Stimulated activated CD4-positive, alpha-beta T cell treated with anti-CD3 and anti-CD28 coated beads, Interleukin-4, amount 100 ng/mL, for 24 hours (primary cell): Measurements from ENCODE around the gene TMCO2.
"Not testable (repeated sequence)": the region's sequence is repeated elsewhere in the genome, so short reads cannot be mapped to it uniquely, and the experiment has no call there.

Experiments used
- DNase-seq: peaks from one replicate; pipeline ENCODE4 v3.0.0-alpha.2; 2020

TMCO2 gene

GRCh38 chr1:40247655-40248054, at the start of gene TMCO2:
TSS of gene TMCO2 (plus strand) at chr1:40247937. CDS start at chr1:40247994, 57 bp downstream.
- no peak for DNase-seq

DNA sequence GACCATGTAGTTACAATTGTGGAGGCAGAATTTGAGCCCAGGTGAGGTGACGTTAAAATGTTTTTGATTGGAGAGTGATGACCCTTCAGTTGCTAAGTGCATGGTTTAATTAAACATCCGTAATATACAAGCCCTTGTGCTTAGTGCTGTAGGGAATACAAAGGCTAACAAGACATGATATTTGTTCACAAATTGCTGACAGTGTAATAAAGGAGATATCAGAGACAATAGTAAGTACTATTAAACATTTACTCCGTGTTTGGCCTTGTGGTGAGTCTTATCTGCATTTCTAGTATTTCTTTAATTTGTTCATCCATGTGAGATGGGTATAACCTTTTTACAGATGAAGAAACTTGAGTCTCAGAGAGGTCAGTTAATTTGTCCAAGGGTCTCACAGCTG, 48.6 kb upstream of the TMCO2 start:
- DNase-seq, result no peak

GRCh38 chr1:40204856-40205255, 42.9 kb upstream of the TMCO2 start:
- DNase-seq, result no peak

GRCh38 chr1:40210511-40211204, 37.1 kb upstream of the TMCO2 start:
- DNase-seq, result no peak

GRCh38 chr1:40218333-40218732, 29.4 kb upstream of the TMCO2 start:
- no peak for DNase-seq

GRCh38 chr1:40221471-40221905, 26.2 kb upstream of the TMCO2 start:
- DNase-seq, result not testable (repeated sequence)

DNA sequence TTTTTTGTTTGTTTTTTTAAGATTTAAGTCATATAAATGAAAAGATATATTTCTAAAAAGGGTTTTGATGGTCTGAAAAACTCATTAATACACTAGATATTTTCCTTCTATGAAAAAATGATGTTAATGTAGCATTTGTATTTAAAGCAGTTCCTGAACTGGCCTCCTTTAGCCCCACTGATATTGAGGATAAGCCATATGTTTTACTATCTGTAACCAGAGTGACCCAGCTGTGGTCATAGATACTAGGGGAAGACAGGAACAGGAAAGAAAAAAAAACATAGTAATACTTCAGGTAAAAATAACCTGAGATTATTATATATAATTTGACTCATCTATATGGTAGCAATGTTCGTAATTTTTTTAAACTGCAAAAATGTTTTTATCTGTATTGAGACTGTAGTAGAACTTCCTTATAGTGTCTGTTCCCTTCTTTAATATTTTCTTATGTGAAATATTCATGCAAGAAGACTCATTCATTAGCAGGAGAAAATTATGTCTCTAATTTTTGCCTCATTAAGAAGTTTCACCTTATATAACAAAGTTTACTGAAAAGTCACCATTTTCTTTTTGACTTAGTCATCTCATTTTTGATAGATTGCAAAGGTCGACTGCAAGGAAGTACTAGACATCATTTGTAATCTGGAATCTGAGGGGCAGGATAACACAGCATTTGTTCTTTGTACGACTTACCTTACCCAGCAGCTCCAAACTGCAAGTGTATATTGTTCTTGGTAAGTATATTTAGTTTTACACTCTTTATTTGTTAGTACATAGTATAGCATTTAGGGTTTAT, 25.6 kb upstream of the TMCO2 start:
- no peak for DNase-seq

GRCh38 chr1:40224040-40224439, 23.7 kb upstream of the TMCO2 start:
- DNase-seq, result no peak

DNA sequence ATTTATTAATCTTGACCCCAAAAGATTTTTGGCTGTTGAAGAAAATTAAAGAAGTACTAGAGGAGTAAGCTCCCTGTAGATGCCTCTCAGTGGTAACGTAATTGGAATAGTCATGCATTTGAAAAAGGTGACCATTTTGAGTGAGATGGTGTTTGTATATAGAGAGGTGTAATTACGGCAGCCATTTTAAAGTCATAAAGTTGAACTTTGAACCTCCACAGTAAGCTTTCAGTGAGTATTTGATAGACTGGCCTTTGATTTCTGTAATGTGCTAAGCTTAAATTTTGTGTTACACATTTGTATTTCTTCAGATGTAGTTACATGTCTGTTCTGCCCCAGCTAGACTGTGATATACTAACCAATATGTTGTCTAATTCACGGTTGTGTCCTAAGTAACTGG, 21.5 kb upstream of the TMCO2 start:
- no peak for DNase-seq

GRCh38 chr1:40232444-40232843, 15.3 kb upstream of the TMCO2 start:
- DNase-seq, result peak; percentile 55

GRCh38 chr1:40239626-40240025, 8.1 kb upstream of the TMCO2 start:
- no peak for DNase-seq

- no peak for DNase-seq
These were observed 7.3 kb upstream of the TMCO2 start for GRCh38 chr1:40240390-40240789.

DNA sequence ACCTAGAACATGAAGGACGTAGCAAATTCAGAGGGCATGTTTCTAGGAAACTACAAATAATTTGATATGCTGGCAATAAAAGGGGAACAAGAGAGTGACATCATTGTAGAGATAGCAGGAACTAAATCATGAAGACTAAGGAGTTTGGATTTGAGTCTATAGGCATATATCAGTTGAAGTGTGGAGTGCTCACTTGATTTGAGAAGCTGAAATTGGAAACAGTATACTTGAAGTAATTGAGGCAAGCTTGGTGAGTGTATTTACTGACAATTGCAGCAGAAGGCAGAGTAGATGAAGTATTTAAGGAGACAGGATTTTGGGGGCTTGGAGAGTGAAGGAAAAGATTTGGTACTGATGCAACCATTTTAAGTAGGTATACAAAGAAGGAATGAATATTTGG, 6.4 kb upstream of the TMCO2 start:
- DNase-seq, result no peak

- DNase-seq, result no peak
These were observed 4.4 kb upstream of the TMCO2 start for GRCh38 chr1:40243351-40243750.

GRCh38 chr1:40244138-40244744, 3.5 kb upstream of the TMCO2 start:
- no peak for DNase-seq

DNA sequence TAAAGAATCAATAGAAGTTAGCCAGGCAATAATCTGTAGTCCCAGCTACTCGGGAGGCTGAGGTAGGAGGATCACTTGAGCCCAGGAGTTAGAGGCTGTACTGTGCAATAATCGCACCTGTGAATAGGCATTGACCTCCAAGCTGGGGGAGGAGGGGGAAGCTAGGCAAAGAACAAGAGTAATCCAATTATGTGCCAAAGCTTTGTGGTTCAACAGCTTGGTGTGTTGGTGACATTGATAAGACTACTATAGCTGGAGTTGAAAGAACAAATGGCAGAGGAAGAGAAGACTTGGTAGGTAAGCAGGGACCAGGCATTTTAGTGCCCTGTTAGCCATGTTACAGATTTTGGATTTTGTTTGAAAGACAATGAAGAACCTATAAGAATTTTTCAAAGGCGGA, 2.1 kb upstream of the TMCO2 start:
- DNase-seq, result no peak

DNA sequence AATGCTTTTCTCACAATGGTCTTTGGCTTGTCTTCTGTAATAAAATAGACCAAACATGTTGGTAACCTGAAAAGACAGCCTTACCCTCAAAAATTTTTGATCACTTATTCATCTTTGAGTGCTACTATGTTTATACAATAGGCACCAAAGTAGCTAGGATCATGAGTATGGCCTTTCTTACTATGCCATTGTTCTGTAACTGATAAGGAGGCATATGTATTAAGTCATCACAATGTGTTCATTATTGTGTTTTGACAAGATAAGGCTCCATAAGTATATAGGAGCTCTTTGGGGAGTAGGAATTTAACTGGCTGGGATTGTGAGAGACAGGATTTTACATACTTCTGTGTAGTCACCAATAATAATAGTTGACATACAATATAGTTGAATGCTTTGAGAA, 675 bp downstream of the TMCO2 start:
- DNase-seq, result no peak

GRCh38 chr1:40251456-40251855, 3.7 kb downstream of the TMCO2 start:
- no peak for DNase-seq

DNA sequence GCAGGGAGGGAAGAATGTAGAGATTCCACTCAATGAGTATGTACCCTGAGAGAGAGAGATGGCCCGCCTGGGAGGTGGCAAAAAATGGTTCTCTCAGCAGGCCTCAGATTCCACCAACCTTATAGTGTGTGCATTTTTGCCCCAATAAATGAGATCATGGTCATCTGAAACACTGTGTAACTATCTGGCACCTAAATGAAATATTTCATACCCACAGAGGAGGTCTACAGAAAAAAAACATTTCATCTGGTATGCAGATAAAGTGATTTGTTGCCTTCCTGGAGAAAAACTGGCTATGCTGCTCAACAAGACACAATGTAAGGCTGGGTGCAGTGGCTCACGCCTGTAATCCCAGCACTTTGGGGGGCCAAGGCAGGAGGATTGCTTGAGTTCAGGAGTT, 4.9 kb downstream of the TMCO2 start:
- no peak for DNase-seq

- DNase-seq, result no peak
These were observed 7.5 kb downstream of the TMCO2 start for GRCh38 chr1:40255231-40255630.

- no peak for DNase-seq
These were observed 8.8 kb downstream of the TMCO2 start for GRCh38 chr1:40256401-40257084.

GRCh38 chr1:40257313-40257687, 9.6 kb downstream of the TMCO2 start:
- DNase-seq, result peak; percentile 56

GRCh38 chr1:40257688-40258444, 10.1 kb downstream of the TMCO2 start, which contains the start of gene ZMPSTE24:
TSS of gene ZMPSTE24 (plus strand) at chr1:40258236. CDS start at chr1:40258272, 36 bp downstream.
- peak; percentile 97 for DNase-seq
